Keratinocyte (primary cell): ENCODE data around the gene SLC12A8.

Experiments used
- CTCF ChIP-seq, 3 experiments: IDR thresholded peaks in 1 of 3; conservative IDR thresholded peaks in 1 of 3; optimal IDR thresholded peaks in 1 of 3; 2 replicates in 2 of 3; 3 replicates in 1 of 3; pipeline versions ENCODE3 to v1.5.1; 2011; ENCODE audit warnings: low read length in 3 of 3, mild to moderate bottlenecking in 3 of 3, moderate library complexity in 2 of 3, control low read depth in 1 of 3, inconsistent platforms in 1 of 3; ENCODE audit not compliant: insufficient read depth in 2 of 3; ENCODE audit errors: extremely low read depth in 1 of 3
- EZH2 ChIP-seq: IDR thresholded peaks from one replicate; pipeline ENCODE4 v1.6.1; 2012; ENCODE audit warnings: inconsistent platforms, mild to moderate bottlenecking, low read length, moderate library complexity

GRCh38 chr3:125108833-125109535 lies 103.6 kb downstream of the SLC12A8 start:
- TF ChIP-seq CTCF (optimal IDR thresholded peaks at IDR 0.05 in 1 of 3, IDR thresholded peaks at IDR 0.05 in 1 of 3, conservative IDR thresholded peaks at IDR 0.05 in 1 of 3; ENCODE audit: extremely low read depth in 1 of 3, insufficient read depth in 2 of 3, low read length in 3 of 3): no peak
- no peak for TF ChIP-seq EZH2
